Activated naive CD4-positive, alpha-beta T cell treated with anti-CD3 and anti-CD28 coated beads, Interleukin-2, amount 50 U/mL, for 72 hours (primary cell): ENCODE measurements around the gene ARHGEF19. TPM values are rescaled to one million over a fixed set of nuclear protein-coding genes. Genes with fewer than 3 reads are reported as not detected.
"Not testable (repeated sequence)": the region's sequence is repeated elsewhere in the genome, so short reads cannot be mapped to it uniquely, and the experiment has no call there.

Experiments used
- ATAC-seq, 2 donors: fragments of 150-1000 bp; cut with Tn5 transposase; 2 replicates each; pipeline ENCODE4 v1.10.0; 2021; ENCODE audit warnings: mild to moderate bottlenecking in 2 of 2, moderate library complexity in 2 of 2
- DNase-seq, 2 donors: peaks; one replicate each; pipeline ENCODE4 v3.0.0; 2021 to 2022; ENCODE audit warnings: low spot score in 2 of 2
- H3K27ac Mint-ChIP-seq, 2 donors: one replicate each; pipeline ENCODE4 v1.8.0; 2022; ENCODE audit warnings: mild to moderate bottlenecking in 2 of 2, mixed read lengths in 2 of 2
- H3K36me3 Mint-ChIP-seq, 2 donors: one replicate each; pipeline ENCODE4 v1.8.0; 2022; ENCODE audit warnings: mixed read lengths in 2 of 2
- H3K9me3 Mint-ChIP-seq, 2 donors: one replicate each; pipeline ENCODE4 v1.8.0; 2022; ENCODE audit warnings: mixed read lengths in 2 of 2
- total RNA-seq, 2 donors: library from RNA; stranded (reverse); gene quantifications; one replicate each; pipeline ENCODE4 v1.2.3, GENCODE V29; 2022

ARHGEF19 gene
- total RNA-seq: 10 to 100 TPM in 1 of 2 donors, 1 to 10 TPM in 1; 8.4 to 10.1 TPM

DNA sequence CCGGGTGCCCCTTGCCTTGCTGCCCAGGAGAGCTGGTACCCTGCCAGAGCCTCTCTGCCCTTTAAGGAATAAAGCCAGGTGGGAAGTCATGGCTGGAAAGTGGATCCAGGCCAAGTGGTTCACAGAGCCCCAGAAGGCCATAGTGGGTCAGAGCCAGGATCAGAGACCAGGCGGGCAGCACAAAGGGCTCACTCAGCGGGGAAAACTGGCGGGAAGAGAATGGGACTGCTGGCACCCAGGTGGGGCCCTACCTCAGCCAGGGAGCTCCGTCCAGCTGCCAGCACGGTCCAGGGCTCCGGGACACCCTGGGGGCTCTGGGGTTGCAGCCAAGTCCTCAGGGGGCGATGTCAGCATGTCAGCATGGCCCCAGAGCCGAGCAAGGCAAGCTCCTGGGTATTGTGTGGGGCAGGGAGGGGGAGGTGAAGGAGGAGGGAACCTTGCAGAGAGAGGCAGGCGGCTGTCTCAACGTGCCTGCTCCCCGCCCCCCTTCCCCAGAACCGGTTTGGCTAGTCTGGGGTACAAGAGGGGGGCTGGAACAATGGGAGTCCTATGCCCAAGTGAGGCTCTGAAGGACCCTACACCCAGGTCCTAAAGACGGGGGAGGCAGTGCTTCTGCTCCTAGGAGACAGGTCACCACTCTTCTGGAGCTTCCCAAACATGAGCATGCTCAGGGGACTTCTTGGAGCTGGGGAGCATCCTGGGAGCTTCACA is at the start of gene ARHGEF19:
ARHGEF19 (minus strand) TSS at position 402 of the 711 bp plus-strand sequence. CDS start 3,598 bp downstream, outside the sequence.
- H3K9me3 Mint-ChIP-seq: no peaks in the 10 kb centered on the region
- DNase-seq: no peak
- no peaks in the 10 kb centered on the region for H3K36me3 Mint-ChIP-seq
- no peak within 1 kb of the TSS for H3K27ac Mint-ChIP-seq
- no peak for ATAC-seq

DNA sequence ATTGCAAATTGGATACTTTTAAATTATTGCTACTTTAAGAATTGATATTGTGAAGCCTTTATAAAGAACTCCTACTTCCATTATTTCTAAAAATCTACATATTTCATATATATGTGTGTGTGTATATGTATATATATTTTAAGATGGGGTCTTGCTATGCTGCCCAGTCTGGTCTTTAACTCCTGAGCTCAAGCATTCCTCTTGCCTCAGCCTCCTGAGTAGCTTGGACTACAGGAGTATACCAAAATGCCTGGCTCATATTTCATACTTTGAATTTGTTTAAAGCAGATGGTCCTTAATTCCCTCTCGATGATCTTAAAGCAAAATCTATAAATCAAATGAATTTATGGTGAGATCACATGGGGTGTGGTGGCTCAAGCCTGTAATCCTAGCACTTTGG is 49.6 kb upstream of the ARHGEF19 start:
- Mint-ChIP-seq H3K27ac (no peak overlapping the region), H3K36me3 (no peaks in the 10 kb centered on the region), H3K9me3 (no peaks in the 10 kb centered on the region)
- ATAC-seq: no peak
- no peak for DNase-seq

DNA sequence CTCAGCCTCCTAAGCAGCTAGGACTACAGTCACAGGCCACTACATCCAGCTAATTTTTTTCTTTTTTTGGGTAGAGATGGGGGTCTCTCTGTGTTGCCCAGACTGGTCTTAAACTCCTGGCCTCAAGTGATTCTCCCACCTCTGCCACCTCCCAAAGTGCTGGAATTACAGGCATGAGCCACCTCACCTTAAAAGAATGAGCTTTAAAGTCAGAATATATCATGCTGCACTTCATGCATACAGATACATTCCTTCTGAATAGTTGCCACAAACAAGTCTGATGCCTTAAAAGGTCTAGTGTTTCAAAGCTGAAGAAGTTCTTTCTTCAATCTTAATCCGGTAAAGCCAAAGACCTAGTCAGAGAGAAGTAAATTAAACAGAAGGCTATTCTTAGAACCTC is 48.4 kb upstream of the ARHGEF19 start:
- no peak for DNase-seq
- ATAC-seq: no peak
- no peaks in the 10 kb centered on the region for H3K36me3 Mint-ChIP-seq
- H3K27ac Mint-ChIP-seq: peak overlapping the region in 1 of 2 donors; percentile 24
- H3K9me3 Mint-ChIP-seq: no peaks in the 10 kb centered on the region

DNA sequence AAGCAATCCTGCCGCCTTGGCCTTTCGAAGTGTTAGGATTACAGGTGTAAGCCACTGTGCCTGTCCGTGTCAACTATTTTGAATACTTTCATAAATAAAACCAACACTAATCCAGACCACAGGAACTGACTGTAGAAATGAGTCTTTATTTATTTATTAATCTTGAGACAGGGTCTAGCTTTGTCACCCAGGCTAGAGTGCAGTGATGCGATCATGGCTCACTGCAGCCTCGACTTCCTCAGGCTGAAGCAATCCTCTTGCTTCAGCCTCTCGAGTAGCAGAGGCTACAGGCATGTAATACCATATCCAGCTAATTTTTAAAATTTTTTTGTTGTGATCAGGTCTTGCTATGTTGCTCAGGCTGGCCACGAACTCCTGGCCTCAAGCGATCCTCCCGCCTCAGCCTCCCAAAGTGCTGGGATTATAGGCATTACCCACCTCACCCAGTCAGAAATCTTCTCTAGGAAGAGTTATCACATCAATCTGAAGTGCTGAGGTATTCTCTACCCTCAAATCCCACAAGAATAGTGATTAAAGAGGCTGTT is 46.2 kb upstream of the ARHGEF19 start:
- H3K27ac Mint-ChIP-seq: peak overlapping the region; percentile 29 to 73
- ATAC-seq (no peak), DNase-seq (no peak)
- H3K36me3 Mint-ChIP-seq: no peaks in the 10 kb centered on the region
- H3K9me3 Mint-ChIP-seq: no peaks in the 10 kb centered on the region

DNA sequence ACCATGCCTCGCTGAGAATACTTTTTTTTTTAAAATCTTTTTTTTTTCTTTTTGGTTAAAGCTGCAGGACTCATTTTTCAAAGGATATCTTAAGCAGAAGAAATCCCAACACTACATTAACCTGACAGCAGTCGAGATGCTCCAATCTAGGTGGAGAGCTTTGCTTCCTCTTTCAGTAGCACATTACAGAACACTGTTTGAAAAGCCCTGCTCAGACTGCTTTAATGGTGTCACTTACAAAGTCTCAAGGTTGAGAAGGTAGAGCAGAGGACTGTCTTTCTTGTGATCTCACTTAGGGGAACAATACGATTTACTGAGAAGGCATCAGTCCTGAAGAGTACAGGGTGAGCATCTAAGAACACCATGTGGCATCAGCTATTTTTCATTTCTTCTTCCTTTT is 45.5 kb upstream of the ARHGEF19 start:
- DNase-seq: no peak
- no peak for ATAC-seq
- Mint-ChIP-seq H3K9me3 (no peaks in the 10 kb centered on the region), H3K36me3 (no peaks in the 10 kb centered on the region), H3K27ac (peak overlapping the region; percentile 29 to 73)

DNA sequence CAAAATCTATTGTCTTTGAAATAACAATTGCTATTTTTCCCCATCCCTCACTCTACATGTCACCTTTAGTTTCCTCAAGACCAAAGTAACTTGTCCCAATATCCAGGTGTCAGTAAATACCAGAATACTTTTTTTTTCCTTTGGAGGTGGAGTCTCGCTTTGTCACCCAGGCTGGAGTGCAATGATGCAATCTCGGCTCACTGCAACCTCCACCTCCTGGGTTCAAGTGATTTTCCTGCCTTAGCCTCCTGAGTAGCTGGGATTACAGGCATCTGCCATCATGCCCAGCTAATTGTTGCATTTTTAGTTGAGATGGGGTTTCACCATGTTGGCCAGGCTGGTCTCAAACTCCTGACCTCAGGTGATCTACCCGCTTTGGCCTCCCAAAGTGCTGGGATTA is 45.1 kb upstream of the ARHGEF19 start:
- DNase-seq, ATAC-seq, H3K36me3 Mint-ChIP-seq, H3K9me3 Mint-ChIP-seq: not testable (repeated sequence)
- peak overlapping the region in 1 of 2 donors; percentile 13 for H3K27ac Mint-ChIP-seq

DNA sequence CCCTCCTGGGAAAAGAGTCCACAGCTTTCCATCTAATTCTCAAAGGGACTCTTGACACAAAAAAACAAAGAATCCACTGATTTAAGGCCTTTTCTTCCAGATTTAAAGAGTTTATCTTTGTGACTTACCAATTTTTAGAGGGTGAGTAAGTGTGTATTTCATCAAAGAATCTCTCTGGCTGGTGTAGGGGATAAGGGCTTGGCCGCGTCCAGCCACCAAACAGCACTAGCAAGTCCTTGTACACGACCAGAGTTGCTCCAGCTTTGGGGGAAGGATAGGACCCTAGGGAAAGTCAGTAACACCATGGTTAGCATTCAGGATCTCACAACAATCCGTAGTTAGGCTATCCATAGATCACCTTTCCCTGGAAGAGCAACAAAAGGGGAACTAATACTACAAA is 44.0 kb upstream of the ARHGEF19 start:
- DNase-seq: no peak
- peak overlapping the region; percentile 45 to 60 for H3K27ac Mint-ChIP-seq
- no peak for ATAC-seq
- H3K36me3 Mint-ChIP-seq: no peaks in the 10 kb centered on the region
- no peaks in the 10 kb centered on the region for H3K9me3 Mint-ChIP-seq

DNA sequence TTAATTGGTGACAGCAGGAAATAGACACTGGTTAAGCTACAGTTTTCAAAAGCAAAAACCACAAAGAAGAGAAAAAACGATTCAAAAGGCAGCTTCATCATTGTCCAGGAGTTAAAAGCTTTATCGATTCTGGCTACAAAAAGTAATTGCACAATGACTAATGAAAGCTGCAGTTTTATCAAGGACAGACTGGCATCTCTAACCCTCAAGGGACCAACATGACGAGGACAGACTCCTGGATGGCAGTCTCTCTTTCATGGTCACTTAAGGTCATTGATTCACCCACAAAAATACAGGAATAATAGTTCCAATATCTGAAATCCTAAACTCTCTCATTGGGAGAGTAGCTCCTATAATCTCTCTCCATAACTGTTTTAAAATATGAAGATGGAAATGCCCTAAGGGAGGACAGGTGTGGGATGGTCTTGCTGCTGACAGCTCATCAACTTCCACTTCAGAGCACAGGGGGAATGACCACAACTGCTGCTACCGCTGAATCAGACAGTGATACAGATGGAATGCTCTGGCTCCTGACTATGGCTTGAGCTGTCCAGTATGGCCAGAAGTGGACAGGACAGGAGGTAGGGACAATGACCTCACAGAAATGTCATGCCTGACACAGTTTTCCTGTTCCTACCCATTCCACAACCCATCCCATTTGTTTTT is 41.9 kb upstream of the ARHGEF19 start:
- H3K27ac Mint-ChIP-seq: peak overlapping the region; percentile 60 to 75
- no peaks in the 10 kb centered on the region for H3K36me3 Mint-ChIP-seq

DNA sequence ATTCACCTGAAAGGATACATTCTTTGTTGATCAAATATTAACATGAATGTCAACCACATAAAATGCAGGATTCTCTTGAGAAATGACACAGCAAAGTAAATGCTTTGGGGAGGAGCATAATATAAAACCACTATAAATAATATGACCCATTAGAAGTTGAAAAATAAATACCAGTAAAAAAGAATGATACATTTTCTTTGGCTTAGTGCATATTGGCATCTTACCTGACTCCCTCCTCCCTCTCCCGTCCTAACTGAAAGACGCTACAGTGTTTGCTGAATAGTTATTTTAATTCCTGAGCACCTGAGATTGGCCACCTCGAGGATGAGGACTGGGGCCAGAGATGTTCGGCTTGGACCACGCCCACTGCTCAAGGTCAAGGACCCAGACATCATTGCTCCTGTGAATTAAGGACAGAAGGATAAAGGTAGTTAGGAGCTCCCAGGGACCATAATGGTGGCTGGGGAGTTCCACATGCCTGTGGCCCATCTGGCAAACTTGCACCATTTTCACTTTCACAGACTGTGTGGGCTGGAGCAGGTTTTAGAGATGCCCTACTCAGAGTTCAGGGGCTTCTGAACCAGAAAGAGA is 41.0 kb upstream of the ARHGEF19 start:
- Mint-ChIP-seq H3K27ac (no peak overlapping the region), H3K36me3 (no peaks in the 10 kb centered on the region), H3K9me3 (no peaks in the 10 kb centered on the region)
- DNase-seq (no peak), ATAC-seq (no peak)

More for the DNA sequence above, 41.9 kb upstream of the ARHGEF19 start:
- ATAC-seq: no peak
- H3K9me3 Mint-ChIP-seq: no peaks in the 10 kb centered on the region
- DNase-seq: no peak

DNA sequence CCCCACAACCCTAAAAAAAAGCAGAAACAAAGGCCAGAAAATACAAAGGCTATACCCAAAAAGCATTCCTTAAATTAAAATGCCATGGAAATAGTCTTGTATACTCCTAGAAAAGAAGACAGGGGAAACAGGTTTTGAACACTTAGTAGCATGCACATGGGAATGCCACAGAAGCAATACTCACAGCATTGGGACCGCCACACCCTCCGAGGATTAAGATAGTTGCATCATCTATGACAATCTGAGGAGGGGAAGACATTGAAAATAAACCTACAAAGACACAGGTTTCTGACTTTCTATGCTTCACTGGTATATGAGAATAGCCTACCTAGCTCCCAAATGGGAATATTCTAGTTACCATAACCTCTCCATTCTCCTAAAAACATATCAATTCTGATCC is 40.5 kb upstream of the ARHGEF19 start:
- H3K36me3 Mint-ChIP-seq: no peaks in the 10 kb centered on the region
- ATAC-seq (no peak), DNase-seq (no peak)
- H3K9me3 Mint-ChIP-seq: no peaks in the 10 kb centered on the region
- H3K27ac Mint-ChIP-seq: peak overlapping the region in 1 of 2 donors; percentile 65

DNA sequence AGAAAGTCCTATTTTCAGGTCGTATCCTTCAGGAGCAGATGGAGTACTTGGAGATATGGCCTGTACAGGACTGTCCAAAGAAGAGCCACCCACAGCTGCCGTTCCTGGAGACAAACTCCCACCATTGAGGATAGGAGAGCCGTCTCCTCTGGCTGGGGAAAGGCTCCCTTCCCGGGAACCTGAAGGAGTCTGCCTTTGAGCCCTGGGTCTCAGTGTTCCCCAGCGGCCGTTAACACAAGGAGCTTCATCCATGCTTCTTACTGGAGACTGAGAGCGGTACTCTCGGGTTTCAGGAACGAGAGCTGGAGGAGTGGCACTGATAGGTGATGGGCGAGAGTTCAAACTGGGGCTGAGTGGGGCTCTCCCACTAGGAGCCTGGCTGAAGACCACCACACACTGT is 38.9 kb upstream of the ARHGEF19 start:
- Mint-ChIP-seq H3K36me3 (no peaks in the 10 kb centered on the region), H3K9me3 (no peaks in the 10 kb centered on the region), H3K27ac (no peak overlapping the region)
- no peak for ATAC-seq
- no peak for DNase-seq

DNA sequence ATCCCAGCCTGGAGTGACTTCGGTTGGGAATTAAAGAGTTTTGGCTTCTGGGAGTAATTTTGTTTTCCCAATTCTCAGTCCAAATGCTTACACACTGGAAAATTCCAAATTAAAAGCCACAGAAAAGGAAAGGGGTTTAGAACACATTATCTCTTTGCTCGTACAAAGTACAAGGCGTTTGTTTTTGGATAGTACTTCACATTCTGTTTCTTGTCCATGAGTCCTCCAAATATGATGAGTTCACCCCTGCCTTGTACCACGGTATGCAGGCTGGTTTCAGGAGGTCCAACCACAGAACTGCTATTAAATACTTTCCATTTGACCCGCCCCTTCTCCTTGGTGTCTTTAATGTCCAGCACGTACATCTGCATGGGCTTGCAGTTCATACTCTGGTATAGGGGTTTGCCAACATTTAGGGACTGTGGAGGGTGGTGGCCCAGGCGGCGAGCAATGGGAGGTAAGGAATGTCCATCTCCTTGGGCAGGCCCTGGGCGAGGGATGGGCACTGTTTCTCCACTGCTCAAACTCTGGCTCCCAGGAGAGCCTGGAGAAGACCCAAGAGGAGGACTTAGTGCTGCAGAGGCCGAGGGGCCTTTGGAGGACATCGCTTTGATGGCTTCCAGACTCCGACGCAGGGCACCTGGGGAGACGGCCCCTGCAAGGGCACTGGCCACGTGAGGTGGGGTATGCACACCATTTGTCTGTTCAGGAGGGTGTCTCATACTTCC is 38.2 kb upstream of the ARHGEF19 start:
- Mint-ChIP-seq H3K27ac (no peak overlapping the region), H3K36me3 (no peaks in the 10 kb centered on the region), H3K9me3 (no peaks in the 10 kb centered on the region)
- no peak for DNase-seq
- ATAC-seq: no peak

DNA sequence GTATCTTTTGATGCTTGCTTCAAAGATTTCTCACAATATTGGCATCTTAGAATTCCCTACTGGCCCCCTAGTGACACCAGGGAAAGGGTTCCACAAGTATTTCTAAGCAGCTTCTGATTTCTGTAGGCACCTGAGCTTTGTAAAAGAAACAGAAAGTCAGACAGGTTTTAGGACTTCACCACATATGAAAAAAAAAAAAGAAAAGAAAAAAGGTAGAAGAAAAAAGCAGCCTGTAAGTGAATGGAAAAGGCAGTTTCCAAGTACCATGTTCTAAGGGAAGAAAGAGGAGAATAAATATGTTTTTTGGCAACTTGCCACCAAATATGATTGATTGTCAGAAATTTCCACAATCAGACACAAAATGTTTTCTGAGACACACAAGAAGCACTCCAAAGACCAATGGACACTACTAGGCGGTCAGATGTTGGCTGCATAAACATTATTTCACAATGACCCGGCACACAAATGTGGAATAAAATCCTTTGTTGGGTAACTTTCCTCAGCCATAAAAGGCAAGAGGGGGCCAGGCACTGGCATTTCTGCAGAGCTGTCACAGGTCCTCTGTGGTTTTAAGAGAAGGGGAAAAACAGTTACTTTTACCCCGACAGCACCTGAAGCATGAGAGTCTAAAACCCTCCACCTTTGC is 37.3 kb upstream of the ARHGEF19 start:
- H3K36me3 Mint-ChIP-seq: no peaks in the 10 kb centered on the region
- peak overlapping the region in 1 of 2 donors; percentile 68 for H3K27ac Mint-ChIP-seq
- no peaks in the 10 kb centered on the region for H3K9me3 Mint-ChIP-seq
- no peak for DNase-seq
- ATAC-seq: no peak

DNA sequence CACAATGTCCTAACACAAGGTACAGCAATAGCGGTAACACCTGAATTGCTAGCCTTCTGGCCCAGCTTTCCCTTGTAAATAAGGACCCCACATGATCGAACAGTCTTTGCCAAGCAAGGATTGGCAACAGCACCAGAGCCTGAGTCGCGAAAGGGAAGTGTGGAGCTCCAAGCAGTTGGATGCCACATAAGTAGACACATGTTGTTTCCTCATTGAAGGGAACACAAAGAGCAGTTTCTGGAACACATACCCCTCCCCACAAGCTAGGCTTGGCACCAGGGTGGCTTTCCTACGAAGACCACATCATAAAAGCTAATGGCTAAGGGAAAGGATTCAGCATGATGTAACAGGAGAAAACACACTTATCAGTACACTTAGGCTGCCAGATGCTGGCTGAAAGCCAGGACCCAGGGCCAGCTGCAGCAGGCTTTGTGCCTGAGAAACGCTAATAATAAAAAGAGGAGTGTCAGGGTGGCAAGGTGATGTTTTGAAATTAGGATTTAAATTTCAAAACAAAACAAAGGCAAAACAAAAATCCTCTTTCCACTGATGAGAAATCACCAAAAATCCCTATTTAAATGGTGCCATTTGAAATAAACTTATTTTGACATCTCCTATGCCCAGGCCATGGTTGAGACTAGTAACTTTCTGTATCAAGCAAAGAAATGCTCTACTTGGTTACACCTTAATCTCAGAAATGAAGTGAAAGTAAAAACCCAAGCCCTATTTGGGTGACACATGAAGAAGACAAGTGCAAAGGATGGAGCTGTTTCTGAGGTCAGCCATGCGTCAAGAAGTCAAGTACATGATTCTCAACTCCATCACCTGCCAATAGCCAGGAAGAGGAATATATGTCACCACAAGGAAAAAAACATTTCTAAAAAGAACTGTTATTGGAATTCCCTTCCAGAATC is 36.4 kb upstream of the ARHGEF19 start:
- no peak for DNase-seq
- Mint-ChIP-seq H3K9me3 (no peaks in the 10 kb centered on the region), H3K36me3 (no peaks in the 10 kb centered on the region), H3K27ac (peak overlapping the region; percentile 68 to 88)
- ATAC-seq: no peak

DNA sequence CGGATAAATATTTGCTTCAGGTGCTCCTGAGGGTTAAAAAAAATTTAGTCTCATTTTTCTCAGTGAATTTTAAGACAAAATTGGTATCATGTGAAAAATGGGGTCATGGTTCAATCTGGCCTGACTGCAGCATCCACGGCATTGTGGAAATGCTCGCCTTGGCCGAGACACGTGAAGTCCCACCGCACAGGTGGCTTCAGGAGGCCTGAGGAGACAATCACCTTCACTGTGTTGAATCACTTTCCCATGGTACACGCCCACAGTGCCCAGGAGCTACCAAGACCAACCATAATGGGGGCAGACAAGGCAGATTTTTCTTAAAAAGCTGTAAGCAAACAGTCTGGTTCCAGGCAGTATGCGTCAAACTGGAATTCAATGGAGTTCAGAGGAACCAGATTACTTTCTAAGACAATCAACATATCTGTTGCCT is 35.6 kb upstream of the ARHGEF19 start:
- Mint-ChIP-seq H3K9me3 (no peaks in the 10 kb centered on the region), H3K27ac (peak overlapping the region in 1 of 2 donors; percentile 88), H3K36me3 (no peaks in the 10 kb centered on the region)
- DNase-seq (no peak), ATAC-seq (no peak)
